Measurements from ENCODE around the gene WDR89. TPM values are rescaled to one million over a fixed set of nuclear protein-coding genes. Genes with fewer than 3 reads are reported as not detected.
A peak's percentile ranks its signal among the peaks of the same experiment; 100 is the strongest.
"Not testable (repeated sequence)": the region's sequence is repeated elsewhere in the genome, so short reads cannot be mapped to it uniquely, and the experiment has no call there.

Gene WDR89
- total RNA-seq, 2 donors from 2014 or later = 18.1 to 23.5 TPM

GRCh38 chr14:63642656-63643382 is 1.1 kb upstream of the WDR89 start:
- H3K27me3 Mint-ChIP-seq (ENCODE audit: low read depth) = no peaks in the 10 kb centered on the region
- H3K36me3 Mint-ChIP-seq (ENCODE audit: insufficient read depth in 2 of 2) = peaks cover 2 to 4% of the 10 kb centered on the region in 2 donors
- DNase-seq (no peak), ATAC-seq (replicated peaks in 1 of 2) (no peak)
- peak overlapping the region; percentile 84 to 94 for H3K4me3 Mint-ChIP-seq
- H3K27ac Mint-ChIP-seq = peak overlapping the region; percentile 81
- H3K4me1 Mint-ChIP-seq (ENCODE audit: low read depth) = peaks cover 58% of the 10 kb centered on the region
- no peaks in the 10 kb centered on the region for H3K9me3 Mint-ChIP-seq

- H3K27me3 Mint-ChIP-seq (ENCODE audit: low read depth) = no peaks in the 10 kb centered on the region
- ATAC-seq (replicated peaks in 1 of 2) (peak; percentile 68 to 71), DNase-seq (peak; percentile 82 to 84)
- H3K4me3 Mint-ChIP-seq = peak overlapping the region; percentile 84 to 94
- peak overlapping the region; percentile 81 for H3K27ac Mint-ChIP-seq
- H3K4me1 Mint-ChIP-seq (ENCODE audit: low read depth) = peaks cover 56% of the 10 kb centered on the region
- H3K9me3 Mint-ChIP-seq = no peaks in the 10 kb centered on the region
- peaks cover 2 to 3% of the 10 kb centered on the region in 2 donors for H3K36me3 Mint-ChIP-seq (ENCODE audit: insufficient read depth in 2 of 2)
Measured at GRCh38 chr14:63642229-63642611, 549 bp upstream of the WDR89 start.

GRCh38 chr14:63638493-63638892 is 3.2 kb downstream of the WDR89 start:
- Mint-ChIP-seq H3K27ac (peak overlapping the region; percentile 68), H3K9me3 (peaks cover 12 to 14% of the 10 kb centered on the region in 2 donors), H3K36me3 (ENCODE audit: insufficient read depth in 2 of 2) (peaks cover 23 to 28% of the 10 kb centered on the region in 2 donors), H3K27me3 (ENCODE audit: low read depth) (no peaks in the 10 kb centered on the region), H3K4me3 (peak overlapping the region; percentile 65 to 94), H3K4me1 (ENCODE audit: low read depth) (peaks cover 69% of the 10 kb centered on the region)
- DNase-seq (no peak), ATAC-seq (replicated peaks in 1 of 2) (no peak)

GRCh38 chr14:63636094-63636635 is 5.5 kb downstream of the WDR89 start:
- peaks cover 64% of the 10 kb centered on the region for H3K4me1 Mint-ChIP-seq (ENCODE audit: low read depth)
- not testable (repeated sequence) for DNase-seq; ATAC-seq (replicated peaks in 1 of 2); H3K27me3 Mint-ChIP-seq (ENCODE audit: low read depth)
- peak overlapping the region; percentile 39 for H3K27ac Mint-ChIP-seq
- H3K4me3 Mint-ChIP-seq = peak overlapping the region in 1 of 2 donors; percentile 19
- peaks cover 12 to 14% of the 10 kb centered on the region in 2 donors for H3K9me3 Mint-ChIP-seq
- peaks cover 23 to 28% of the 10 kb centered on the region in 2 donors for H3K36me3 Mint-ChIP-seq (ENCODE audit: insufficient read depth in 2 of 2)

- Mint-ChIP-seq H3K27me3 (ENCODE audit: low read depth) (no peaks in the 10 kb centered on the region), H3K4me3 (no peak overlapping the region), H3K36me3 (ENCODE audit: insufficient read depth in 2 of 2) (peaks cover 21 to 28% of the 10 kb centered on the region in 2 donors), H3K27ac (no peak overlapping the region), H3K4me1 (ENCODE audit: low read depth) (peaks cover 48% of the 10 kb centered on the region), H3K9me3 (peaks cover 12 to 14% of the 10 kb centered on the region in 2 donors)
- ATAC-seq (replicated peaks in 1 of 2) (no peak), DNase-seq (no peak)
Measured at GRCh38 chr14:63633801-63634200, 7.9 kb downstream of the WDR89 start.

GRCh38 chr14:63632932-63633514 is 8.6 kb downstream of the WDR89 start:
- no peak for DNase-seq
- no peaks in the 10 kb centered on the region for H3K27me3 Mint-ChIP-seq (ENCODE audit: low read depth)

GRCh38 chr14:63624701-63625100 is 17.0 kb downstream of the WDR89 start:
- H3K9me3 Mint-ChIP-seq = no peaks in the 10 kb centered on the region
- peaks cover 15% of the 10 kb centered on the region for H3K4me1 Mint-ChIP-seq (ENCODE audit: low read depth)
- no peak for DNase-seq
- H3K27ac Mint-ChIP-seq = no peak overlapping the region
- no peaks in the 10 kb centered on the region for H3K27me3 Mint-ChIP-seq (ENCODE audit: low read depth)
- H3K36me3 Mint-ChIP-seq (ENCODE audit: insufficient read depth in 2 of 2) = peaks cover 4 to 15% of the 10 kb centered on the region in 2 donors
- no peak for ATAC-seq (replicated peaks in 1 of 2)
- no peak overlapping the region for H3K4me3 Mint-ChIP-seq

More at GRCh38 chr14:63632932-63633514, 8.6 kb downstream of the WDR89 start:
- peaks cover 12 to 14% of the 10 kb centered on the region in 2 donors for H3K9me3 Mint-ChIP-seq
- peaks cover 21 to 26% of the 10 kb centered on the region in 2 donors for H3K36me3 Mint-ChIP-seq (ENCODE audit: insufficient read depth in 2 of 2)
- no peak overlapping the region for H3K4me3 Mint-ChIP-seq
- peak; percentile 46 to 61 for ATAC-seq (replicated peaks in 1 of 2)
- no peak overlapping the region for H3K27ac Mint-ChIP-seq
- peaks cover 40% of the 10 kb centered on the region for H3K4me1 Mint-ChIP-seq (ENCODE audit: low read depth)

- Mint-ChIP-seq H3K36me3 (ENCODE audit: insufficient read depth in 2 of 2) (peaks cover 4 to 15% of the 10 kb centered on the region in 2 donors), H3K9me3 (no peaks in the 10 kb centered on the region), H3K4me3 (no peak overlapping the region), H3K27ac (no peak overlapping the region), H3K27me3 (ENCODE audit: low read depth) (no peaks in the 10 kb centered on the region), H3K4me1 (ENCODE audit: low read depth) (peaks cover 20% of the 10 kb centered on the region)
- ATAC-seq (replicated peaks in 1 of 2) = no peak
- no peak for DNase-seq
Measured at GRCh38 chr14:63624203-63624602, 17.5 kb downstream of the WDR89 start.

- Mint-ChIP-seq H3K27ac (peak overlapping the region; percentile 17), H3K36me3 (ENCODE audit: insufficient read depth in 2 of 2) (peaks cover 9 to 16% of the 10 kb centered on the region in 2 donors), H3K4me1 (ENCODE audit: low read depth) (peaks cover 24% of the 10 kb centered on the region)
- not testable (repeated sequence) for DNase-seq; H3K9me3 Mint-ChIP-seq; H3K27me3 Mint-ChIP-seq (ENCODE audit: low read depth); H3K4me3 Mint-ChIP-seq; ATAC-seq (replicated peaks in 1 of 2)
Measured at GRCh38 chr14:63621975-63622374, 19.7 kb downstream of the WDR89 start.

- no peak for ATAC-seq (replicated peaks in 1 of 2)
Measured at GRCh38 chr14:63616015-63616414, 25.7 kb downstream of the WDR89 start.

GRCh38 chr14:63614679-63615363 is 26.9 kb downstream of the WDR89 start:
- Mint-ChIP-seq H3K9me3 (no peaks in the 10 kb centered on the region), H3K27me3 (ENCODE audit: low read depth) (no peaks in the 10 kb centered on the region), H3K27ac (peak overlapping the region; percentile 30), H3K36me3 (ENCODE audit: insufficient read depth in 2 of 2) (peaks cover 5% of the 10 kb centered on the region in 2 donors), H3K4me3 (no peak overlapping the region), H3K4me1 (ENCODE audit: low read depth) (peaks cover 33% of the 10 kb centered on the region)
- ATAC-seq (replicated peaks in 1 of 2) = no peak
- DNase-seq = no peak

More at GRCh38 chr14:63616015-63616414, 25.7 kb downstream of the WDR89 start:
- Mint-ChIP-seq H3K27ac (no peak overlapping the region), H3K27me3 (ENCODE audit: low read depth) (no peaks in the 10 kb centered on the region), H3K4me1 (ENCODE audit: low read depth) (peaks cover 39% of the 10 kb centered on the region), H3K36me3 (ENCODE audit: insufficient read depth in 2 of 2) (peaks cover 5 to 7% of the 10 kb centered on the region in 2 donors), H3K4me3 (no peak overlapping the region), H3K9me3 (no peaks in the 10 kb centered on the region)
- no peak for DNase-seq

- ATAC-seq (replicated peaks in 1 of 2) = no peak
- no peaks in the 10 kb centered on the region for H3K27me3 Mint-ChIP-seq (ENCODE audit: low read depth)
Measured at GRCh38 chr14:63611078-63611477, 30.6 kb downstream of the WDR89 start.

More at GRCh38 chr14:63611078-63611477, 30.6 kb downstream of the WDR89 start:
- Mint-ChIP-seq H3K4me3 (no peak overlapping the region), H3K4me1 (ENCODE audit: low read depth) (peaks cover 15% of the 10 kb centered on the region), H3K9me3 (no peaks in the 10 kb centered on the region), H3K36me3 (ENCODE audit: insufficient read depth in 2 of 2) (peaks cover 0 to 9% of the 10 kb centered on the region in 2 donors), H3K27ac (no peak overlapping the region)
- no peak for DNase-seq
